ENCODE measurements around the gene PRR15. TPM values are rescaled to one million over a fixed set of nuclear protein-coding genes. Genes with fewer than 3 reads are reported as not detected.
A peak's percentile ranks its signal among the peaks of the same experiment; 100 is the strongest.

Gene PRR15
- total and polyA plus RNA-seq, 2 experiments from 2014 or later: 42.0 to 47.4 TPM

DNA sequence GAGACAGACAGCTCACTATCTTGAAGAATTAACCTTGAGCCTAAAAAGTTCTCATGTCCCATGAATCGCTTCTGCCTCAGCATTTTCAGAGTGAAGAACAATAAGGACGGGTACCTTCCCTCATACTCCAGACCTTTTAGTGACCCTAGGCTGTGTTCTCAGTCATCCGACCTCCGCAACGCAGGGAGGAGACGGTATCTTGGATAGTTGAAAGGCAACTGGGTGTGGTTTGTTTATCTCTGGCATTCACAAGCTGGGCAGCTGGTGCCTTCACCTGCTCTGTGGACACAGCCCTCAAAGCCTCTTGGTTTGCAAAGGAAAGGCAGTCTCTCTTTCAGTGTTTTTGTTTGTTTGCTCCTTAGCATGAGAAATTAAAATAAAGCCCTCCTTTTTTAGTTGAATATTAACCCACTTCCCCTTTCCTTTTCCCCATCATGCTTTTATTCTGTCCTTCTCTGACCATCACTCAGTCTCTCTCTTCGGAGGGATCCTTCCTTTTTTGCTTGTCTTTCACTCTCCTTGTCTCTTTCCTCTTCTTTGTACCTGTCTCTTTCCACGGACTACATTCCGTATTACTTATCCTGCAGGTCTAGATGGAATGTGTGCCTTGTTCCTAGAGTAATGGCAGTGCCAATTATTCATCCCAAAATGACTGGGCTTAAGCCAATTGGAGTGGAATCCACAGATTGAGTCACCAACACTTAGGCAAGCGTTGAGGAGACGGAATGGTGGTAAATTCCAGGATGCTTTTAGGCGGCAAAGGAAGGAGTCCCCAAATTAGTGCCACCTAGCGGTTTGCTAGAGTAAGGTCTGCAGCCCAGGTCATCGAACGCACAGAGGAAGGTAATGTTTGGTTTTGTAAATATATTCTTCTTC, 45.8 kb downstream of the PRR15 start:
- no peak overlapping the region for H3K4me3 ChIP-seq
- no peaks in the 10 kb centered on the region for H3K9me3 ChIP-seq (ENCODE audit: low read depth)
- peak overlapping the region; percentile 79 for H3K27ac ChIP-seq
- H3K4me1 ChIP-seq (ENCODE audit: insufficient read depth): peaks cover 45% of the 10 kb centered on the region
- no peaks in the 10 kb centered on the region for H4K20me1 ChIP-seq (ENCODE audit: insufficient read depth, poor library complexity, severe bottlenecking)
- WGBS (ENCODE audit: low lambda C conversion rate, missing lambda C conversion rate): 42% methylated on average over 15 of the region's 15 CpGs
- no peak for TF ChIP-seq EZH2phosphoT487 (IDR thresholded peaks at IDR 0.05; ENCODE audit: low read depth, severe bottlenecking, unreplicated experiment)
- no peak for TF ChIP-seq EZH2 (IDR thresholded peaks at IDR 0.05; ENCODE audit: borderline replicate concordance)
- TF ChIP-seq, protein P1, sequence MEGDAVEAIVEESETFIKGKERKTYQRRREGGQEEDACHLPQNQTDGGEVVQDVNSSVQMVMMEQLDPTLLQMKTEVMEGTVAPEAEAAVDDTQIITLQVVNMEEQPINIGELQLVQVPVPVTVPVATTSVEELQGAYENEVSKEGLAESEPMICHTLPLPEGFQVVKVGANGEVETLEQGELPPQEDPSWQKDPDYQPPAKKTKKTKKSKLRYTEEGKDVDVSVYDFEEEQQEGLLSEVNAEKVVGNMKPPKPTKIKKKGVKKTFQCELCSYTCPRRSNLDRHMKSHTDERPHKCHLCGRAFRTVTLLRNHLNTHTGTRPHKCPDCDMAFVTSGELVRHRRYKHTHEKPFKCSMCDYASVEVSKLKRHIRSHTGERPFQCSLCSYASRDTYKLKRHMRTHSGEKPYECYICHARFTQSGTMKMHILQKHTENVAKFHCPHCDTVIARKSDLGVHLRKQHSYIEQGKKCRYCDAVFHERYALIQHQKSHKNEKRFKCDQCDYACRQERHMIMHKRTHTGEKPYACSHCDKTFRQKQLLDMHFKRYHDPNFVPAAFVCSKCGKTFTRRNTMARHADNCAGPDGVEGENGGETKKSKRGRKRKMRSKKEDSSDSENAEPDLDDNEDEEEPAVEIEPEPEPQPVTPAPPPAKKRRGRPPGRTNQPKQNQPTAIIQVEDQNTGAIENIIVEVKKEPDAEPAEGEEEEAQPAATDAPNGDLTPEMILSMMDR (IDR thresholded peaks at IDR 0.05; ENCODE audit: poor library complexity): peak; percentile 65
- no peaks in the 10 kb centered on the region for H3K9me2 ChIP-seq (replicated peaks; ENCODE audit: insufficient read depth)
- no peaks in the 10 kb centered on the region for H3K36me3 ChIP-seq (replicated peaks; ENCODE audit: insufficient read depth, low read depth)
- H3K79me2 ChIP-seq: no peaks in the 10 kb centered on the region
- peak; percentile 61 for DNase-seq (ENCODE audit: low spot score)
- H2AFZ ChIP-seq: no peak overlapping the region
- H3K27me3 ChIP-seq: no peaks in the 10 kb centered on the region
- H3K4me2 ChIP-seq: peak overlapping the region; percentile 52

DNA sequence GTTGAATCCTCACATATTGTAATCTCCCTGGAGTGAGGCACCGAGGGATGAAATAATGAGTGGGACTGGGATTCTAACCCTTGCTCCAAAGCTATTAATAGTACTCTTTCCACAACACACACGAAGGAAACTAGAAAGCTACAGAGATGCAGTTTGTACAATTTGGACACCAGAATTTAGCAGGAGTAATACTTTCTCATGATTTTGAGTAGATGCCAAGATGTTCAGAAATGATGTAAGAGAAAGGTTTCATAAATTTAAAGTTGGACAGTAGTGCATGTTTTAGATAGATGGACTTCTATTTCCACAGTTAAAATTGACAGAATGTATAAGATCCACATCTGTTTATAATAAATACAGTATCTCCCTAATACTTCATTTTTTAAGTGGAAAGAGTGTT, 46.5 kb downstream of the PRR15 start:
- H3K79me2 ChIP-seq: no peaks in the 10 kb centered on the region
- H3K36me3 ChIP-seq (replicated peaks; ENCODE audit: insufficient read depth, low read depth): no peaks in the 10 kb centered on the region
- 53% methylated on average over 2 of the region's 2 CpGs for WGBS (ENCODE audit: low lambda C conversion rate, missing lambda C conversion rate)
- TF ChIP-seq EZH2 (IDR thresholded peaks at IDR 0.05; ENCODE audit: borderline replicate concordance) (no peak), EZH2phosphoT487 (IDR thresholded peaks at IDR 0.05; ENCODE audit: low read depth, severe bottlenecking, unreplicated experiment) (no peak)
- TF ChIP-seq, protein P1 (IDR thresholded peaks at IDR 0.05; ENCODE audit: poor library complexity): no peak
- no peak overlapping the region for H2AFZ ChIP-seq
- no peaks in the 10 kb centered on the region for H3K9me2 ChIP-seq (replicated peaks; ENCODE audit: insufficient read depth)
- peaks cover 43% of the 10 kb centered on the region for H3K4me1 ChIP-seq (ENCODE audit: insufficient read depth)
- no peak for DNase-seq (ENCODE audit: low spot score)
- H3K4me3 ChIP-seq: no peak overlapping the region
- H3K4me2 ChIP-seq: peak overlapping the region; percentile 52
- H3K9me3 ChIP-seq (ENCODE audit: low read depth): no peaks in the 10 kb centered on the region
- peak overlapping the region; percentile 79 for H3K27ac ChIP-seq
- no peaks in the 10 kb centered on the region for H3K27me3 ChIP-seq
- H4K20me1 ChIP-seq (ENCODE audit: insufficient read depth, poor library complexity, severe bottlenecking): no peaks in the 10 kb centered on the region

DNA sequence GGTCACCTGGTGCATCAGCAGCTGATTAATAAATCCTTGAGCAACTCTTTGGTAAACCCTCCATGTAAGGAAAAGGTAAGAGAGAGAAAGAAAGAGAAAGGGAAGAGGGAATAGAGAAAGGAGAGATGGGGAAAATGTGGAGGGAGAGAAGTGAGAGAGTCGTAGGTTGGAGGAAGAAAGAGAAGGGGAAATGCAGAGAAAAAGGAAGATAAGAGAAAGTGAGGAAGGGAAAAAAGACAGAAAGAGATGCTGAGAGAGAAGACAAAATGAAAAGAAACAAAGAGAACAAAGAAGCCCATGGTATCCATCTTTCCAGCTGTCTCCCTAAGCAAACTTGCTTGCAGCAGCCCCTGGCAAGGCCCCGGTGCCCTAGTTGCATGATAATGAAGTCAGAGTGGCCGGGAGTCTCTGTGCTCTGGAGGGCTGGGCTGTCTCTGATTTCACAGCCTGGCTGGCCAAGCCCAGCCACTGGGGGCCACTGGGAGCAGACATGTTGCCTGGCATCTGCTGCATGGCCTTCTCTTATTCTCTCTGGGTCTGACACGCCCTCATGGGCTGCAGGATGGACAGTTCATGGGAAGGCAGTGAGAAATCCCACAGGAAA, 48.4 kb downstream of the PRR15 start:
- no peaks in the 10 kb centered on the region for H3K27me3 ChIP-seq
- peaks cover 25% of the 10 kb centered on the region for H3K4me1 ChIP-seq (ENCODE audit: insufficient read depth)
- WGBS (ENCODE audit: low lambda C conversion rate, missing lambda C conversion rate): 95% methylated on average over 4 of the region's 4 CpGs
- DNase-seq (ENCODE audit: low spot score): no peak
- no peaks in the 10 kb centered on the region for H3K36me3 ChIP-seq (replicated peaks; ENCODE audit: insufficient read depth, low read depth)
- no peak overlapping the region for H3K4me3 ChIP-seq
- no peaks in the 10 kb centered on the region for H3K79me2 ChIP-seq
- TF ChIP-seq, protein P1 (IDR thresholded peaks at IDR 0.05; ENCODE audit: poor library complexity): no peak
- TF ChIP-seq EZH2 (IDR thresholded peaks at IDR 0.05; ENCODE audit: borderline replicate concordance) (no peak), EZH2phosphoT487 (IDR thresholded peaks at IDR 0.05; ENCODE audit: low read depth, severe bottlenecking, unreplicated experiment) (no peak)
- H4K20me1 ChIP-seq (ENCODE audit: insufficient read depth, poor library complexity, severe bottlenecking): no peaks in the 10 kb centered on the region
- no peak overlapping the region for H3K27ac ChIP-seq
- H3K9me2 ChIP-seq (replicated peaks; ENCODE audit: insufficient read depth): no peaks in the 10 kb centered on the region
- H3K4me2 ChIP-seq: no peak overlapping the region
- H3K9me3 ChIP-seq (ENCODE audit: low read depth): no peaks in the 10 kb centered on the region
- no peak overlapping the region for H2AFZ ChIP-seq
